Skeletal muscle tissue (tissue), 4 donors: ENCODE data around the gene UGT2B7. TPM values are rescaled to one million over a fixed set of nuclear protein-coding genes. Genes with fewer than 3 reads are reported as not detected.

Experiments used
- H3K27ac ChIP-seq: one replicate; pipeline ENCODE4 v1.7.0; 2013; ENCODE audit warnings: mild to moderate bottlenecking, low read depth, low read length, inconsistent platforms
- H3K27me3 ChIP-seq, 3 donors: one replicate each; pipeline ENCODE4 v1.7.0; 2013; ENCODE audit warnings: low read length in 3 of 3; ENCODE audit not compliant: control insufficient read depth in 3 of 3, insufficient read depth in 3 of 3
- H3K36me3 ChIP-seq, 3 donors: one replicate each; pipeline ENCODE4 v1.7.0; 2013; ENCODE audit warnings: low read length in 3 of 3; ENCODE audit not compliant: control insufficient read depth in 3 of 3, insufficient read depth in 3 of 3
- H3K4me1 ChIP-seq, 3 donors: one replicate each; pipeline ENCODE4 v1.7.0; 2013; ENCODE audit warnings: low read length in 3 of 3, mild to moderate bottlenecking in 3 of 3; ENCODE audit not compliant: control insufficient read depth in 3 of 3, insufficient read depth in 3 of 3
- H3K4me3 ChIP-seq, 3 donors: one replicate each; pipeline ENCODE4 v1.7.0; 2013; ENCODE audit warnings: low read length in 3 of 3
- H3K9ac ChIP-seq, 3 donors: one replicate each; pipeline ENCODE4 v1.7.0; 2013; ENCODE audit warnings: low read length in 3 of 3, mild to moderate bottlenecking in 3 of 3, moderate library complexity in 2 of 3, low read depth in 1 of 3
- H3K9me3 ChIP-seq, 3 donors: one replicate each; pipeline ENCODE4 v1.7.0; 2013; ENCODE audit warnings: low read length in 3 of 3; ENCODE audit not compliant: control insufficient read depth in 3 of 3
- total RNA-seq: library from RNA; depleted of rRNA; stranded (reverse); fragments of >200 nt; gene quantifications from one replicate; pipeline ENCODE4 v1.2.3, GENCODE V29; 2014
- donor health status: Osteomylitis.

The UGT2B7 gene
- total RNA-seq, 1 donor from 2014 or later: not detected

GRCh38 chr4:69057620-69058409, 38.5 kb upstream of the UGT2B7 start:
- no peak overlapping the region for H3K27ac ChIP-seq
- H3K4me3 ChIP-seq: no peak overlapping the region
- H3K36me3 ChIP-seq: no peaks in the 10 kb centered on the region
- H3K4me1 ChIP-seq: no peaks in the 10 kb centered on the region
- H3K27me3 ChIP-seq: no peaks in the 10 kb centered on the region
- H3K9ac ChIP-seq: no peak overlapping the region
- H3K9me3 ChIP-seq: no peaks in the 10 kb centered on the region

GRCh38 chr4:69058410-69059059, 37.7 kb upstream of the UGT2B7 start:
- no peaks in the 10 kb centered on the region for H3K4me1 ChIP-seq
- H3K9me3 ChIP-seq: no peaks in the 10 kb centered on the region
- no peaks in the 10 kb centered on the region for H3K27me3 ChIP-seq
- H3K9ac ChIP-seq: no peak overlapping the region
- H3K36me3 ChIP-seq: no peaks in the 10 kb centered on the region
- H3K4me3 ChIP-seq: no peak overlapping the region
- H3K27ac ChIP-seq: no peak overlapping the region

- H3K27me3 ChIP-seq: no peaks in the 10 kb centered on the region
- H3K36me3 ChIP-seq: no peaks in the 10 kb centered on the region
- no peaks in the 10 kb centered on the region for H3K4me1 ChIP-seq
- no peaks in the 10 kb centered on the region for H3K9me3 ChIP-seq
- no peak overlapping the region for H3K4me3 ChIP-seq
- H3K27ac ChIP-seq: no peak overlapping the region
- H3K9ac ChIP-seq: no peak overlapping the region
These were observed 35.5 kb upstream of the UGT2B7 start for GRCh38 chr4:69060651-69061308.

- Histone ChIP-seq H3K4me1 (no peaks in the 10 kb centered on the region), H3K36me3 (no peaks in the 10 kb centered on the region), H3K4me3 (no peak overlapping the region)
These were observed 31.9 kb upstream of the UGT2B7 start for GRCh38 chr4:69064391-69064790.

GRCh38 chr4:69066945-69067344, 29.3 kb upstream of the UGT2B7 start:
- Histone ChIP-seq H3K36me3 (no peaks in the 10 kb centered on the region), H3K9me3 (no peaks in the 10 kb centered on the region), H3K27me3 (no peaks in the 10 kb centered on the region), H3K4me1 (no peaks in the 10 kb centered on the region), H3K27ac (no peak overlapping the region), H3K9ac (no peak overlapping the region), H3K4me3 (no peak overlapping the region)

More at GRCh38 chr4:69064391-69064790, 31.9 kb upstream of the UGT2B7 start:
- no peaks in the 10 kb centered on the region for H3K27me3 ChIP-seq
- H3K9ac ChIP-seq: no peak overlapping the region
- H3K27ac ChIP-seq: no peak overlapping the region
- H3K9me3 ChIP-seq: no peaks in the 10 kb centered on the region

- no peak overlapping the region for H3K4me3 ChIP-seq
- H3K27ac ChIP-seq: no peak overlapping the region
- no peak overlapping the region for H3K9ac ChIP-seq
- H3K27me3 ChIP-seq: no peaks in the 10 kb centered on the region
- no peaks in the 10 kb centered on the region for H3K4me1 ChIP-seq
- no peaks in the 10 kb centered on the region for H3K9me3 ChIP-seq
- no peaks in the 10 kb centered on the region for H3K36me3 ChIP-seq
These were observed 27.2 kb upstream of the UGT2B7 start for GRCh38 chr4:69069085-69069484.

- H3K27ac ChIP-seq: no peak overlapping the region
- no peak overlapping the region for H3K9ac ChIP-seq
- H3K36me3 ChIP-seq: no peaks in the 10 kb centered on the region
- no peaks in the 10 kb centered on the region for H3K9me3 ChIP-seq
- H3K4me1 ChIP-seq: no peaks in the 10 kb centered on the region
- H3K4me3 ChIP-seq: no peak overlapping the region
- no peaks in the 10 kb centered on the region for H3K27me3 ChIP-seq
These were observed 25.7 kb upstream of the UGT2B7 start for GRCh38 chr4:69070590-69070989.

- Histone ChIP-seq H3K4me3 (no peak overlapping the region), H3K27ac (no peak overlapping the region), H3K36me3 (no peaks in the 10 kb centered on the region), H3K27me3 (no peaks in the 10 kb centered on the region), H3K9me3 (no peaks in the 10 kb centered on the region), H3K4me1 (no peaks in the 10 kb centered on the region), H3K9ac (no peak overlapping the region)
These were observed 25.0 kb upstream of the UGT2B7 start for GRCh38 chr4:69071286-69071685.

GRCh38 chr4:69073375-69073774, 22.9 kb upstream of the UGT2B7 start:
- Histone ChIP-seq H3K27me3 (no peaks in the 10 kb centered on the region), H3K9ac (no peak overlapping the region), H3K36me3 (no peaks in the 10 kb centered on the region), H3K4me1 (no peaks in the 10 kb centered on the region), H3K4me3 (no peak overlapping the region), H3K9me3 (no peaks in the 10 kb centered on the region), H3K27ac (no peak overlapping the region)
